ENCODE results near the gene LINC01488.

Gene LINC01488

DNA sequence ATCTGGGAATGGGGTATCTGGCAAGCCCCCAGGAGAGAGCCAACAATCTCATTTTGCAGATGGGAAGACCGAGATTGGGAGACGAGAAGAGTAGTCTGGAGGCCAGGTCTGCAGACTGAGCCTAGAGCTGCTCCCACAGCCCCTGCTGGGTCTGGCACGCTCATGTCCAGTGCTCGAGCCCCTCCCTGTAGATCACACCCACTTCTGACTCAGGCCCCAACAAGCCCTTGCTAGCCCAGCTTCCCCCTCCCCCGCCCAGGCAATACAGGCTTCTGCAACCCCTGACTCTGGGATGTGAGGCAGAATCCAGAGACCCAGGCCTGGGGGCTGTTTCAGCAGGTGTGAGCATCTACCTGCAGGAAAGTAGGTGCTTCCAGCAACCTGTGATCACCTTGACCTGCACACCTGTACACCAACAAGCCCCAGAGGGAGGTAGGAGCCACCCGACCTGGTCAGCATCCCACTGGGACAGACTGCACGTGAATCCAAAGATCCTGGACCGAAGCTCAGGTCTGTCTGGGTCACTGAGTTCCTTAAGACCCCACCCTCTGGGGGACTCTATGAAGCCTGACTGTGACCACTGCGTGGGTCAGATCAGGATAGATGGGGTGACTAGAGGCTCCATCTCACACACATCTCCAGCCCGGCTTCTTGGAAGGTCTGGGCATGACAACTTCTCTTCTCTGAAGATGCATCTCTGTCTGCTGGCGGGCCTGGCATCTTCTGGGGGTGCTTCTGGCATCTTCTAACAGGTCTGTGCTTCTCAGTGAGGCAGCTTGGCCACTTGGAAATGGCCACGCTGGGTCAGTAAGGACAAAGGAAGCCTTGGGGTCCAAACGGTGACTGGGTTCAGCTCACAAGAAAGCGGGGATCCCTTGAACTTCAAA, 29.3 kb downstream of the LINC01488 start:
- WGBS: 86% methylated on average over 14 of the region's 14 CpGs
- no peak overlapping the region for H3K4me3 ChIP-seq (ENCODE audit: low read length)
- no peaks in the 10 kb centered on the region for H3K36me3 ChIP-seq (ENCODE audit: insufficient read depth, low read length)
- no peaks in the 10 kb centered on the region for H3K27me3 ChIP-seq (ENCODE audit: insufficient read depth, low read length)
- H3K27ac ChIP-seq (ENCODE audit: low read depth, low read length): no peak overlapping the region
- H3K9ac ChIP-seq (ENCODE audit: low read depth, low read length): no peak overlapping the region
- no peaks in the 10 kb centered on the region for H3K9me3 ChIP-seq (ENCODE audit: insufficient read depth, low read depth, low read length)
- peaks cover 3% of the 10 kb centered on the region; the same call in 1 of the 2 replicates for H3K4me1 ChIP-seq (ENCODE audit: insufficient read depth, low read length)

DNA sequence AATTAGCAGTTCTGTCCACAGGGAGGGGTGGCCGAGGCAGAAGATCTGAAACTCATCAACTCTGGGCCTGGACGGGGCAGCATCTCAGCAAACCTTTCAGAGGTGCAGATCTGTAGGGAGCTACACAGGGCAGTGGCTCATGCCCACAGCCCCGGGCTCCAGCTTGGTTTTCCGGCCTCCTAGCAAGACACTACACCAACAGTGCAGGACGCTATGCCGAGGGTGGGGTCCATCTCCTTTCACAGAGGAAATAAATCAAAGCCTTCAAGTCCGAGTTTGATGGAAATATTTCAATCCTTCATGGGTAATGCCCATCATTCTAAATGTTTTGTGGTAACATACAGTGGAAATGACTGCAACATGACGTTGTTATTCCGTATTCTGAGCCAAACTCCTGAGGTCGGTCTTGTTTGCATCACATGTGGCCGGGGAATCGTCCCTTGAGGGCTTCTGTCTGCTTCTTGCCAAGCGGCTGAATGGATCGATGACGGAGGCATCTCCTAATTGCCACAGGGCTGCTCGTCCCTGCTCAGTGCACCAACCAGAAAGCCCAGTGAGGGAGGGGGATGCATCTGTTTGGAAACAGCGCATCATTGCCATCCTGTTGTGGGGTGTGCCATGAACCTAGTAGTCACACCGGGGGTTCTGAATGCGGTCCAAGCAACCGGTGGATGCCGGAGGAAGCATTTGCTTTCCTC, 30.0 kb downstream of the LINC01488 start:
- no peak overlapping the region for H3K4me3 ChIP-seq (ENCODE audit: low read length)
- no peak overlapping the region for H3K9ac ChIP-seq (ENCODE audit: low read depth, low read length)
- no peaks in the 10 kb centered on the region for H3K9me3 ChIP-seq (ENCODE audit: insufficient read depth, low read depth, low read length)
- H3K36me3 ChIP-seq (ENCODE audit: insufficient read depth, low read length): no peaks in the 10 kb centered on the region
- H3K4me1 ChIP-seq (ENCODE audit: insufficient read depth, low read length): peaks cover 3% of the 10 kb centered on the region; the same call in 1 of the 2 replicates
- H3K27me3 ChIP-seq (ENCODE audit: insufficient read depth, low read length): no peaks in the 10 kb centered on the region
- WGBS: 94% methylated on average over 21 of the region's 21 CpGs
- no peak overlapping the region for H3K27ac ChIP-seq (ENCODE audit: low read depth, low read length)

DNA sequence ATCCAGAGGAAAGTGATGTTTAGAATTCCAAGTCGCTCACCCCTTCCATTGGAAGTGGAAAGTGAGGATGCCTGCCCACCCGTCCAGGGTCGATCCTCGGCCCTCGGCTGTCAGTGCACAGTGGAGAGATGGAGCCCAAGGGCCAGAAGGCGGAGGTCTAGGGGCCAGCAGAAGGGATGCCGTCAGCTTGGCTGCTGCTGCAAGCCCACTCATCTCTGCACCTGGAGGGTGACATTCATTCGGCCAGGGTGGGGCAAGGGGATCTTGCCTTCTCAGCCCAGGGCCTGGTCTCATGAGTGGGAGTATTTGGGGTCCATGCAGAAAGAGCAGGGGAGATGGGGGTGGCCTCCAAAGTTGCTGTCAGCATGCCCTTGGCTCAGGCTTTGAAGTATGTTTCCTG, 30.7 kb downstream of the LINC01488 start:
- Histone ChIP-seq H3K27me3 (ENCODE audit: insufficient read depth, low read length) (no peaks in the 10 kb centered on the region), H3K9ac (ENCODE audit: low read depth, low read length) (no peak overlapping the region), H3K36me3 (ENCODE audit: insufficient read depth, low read length) (no peaks in the 10 kb centered on the region), H3K9me3 (ENCODE audit: insufficient read depth, low read depth, low read length) (peaks cover 4% of the 10 kb centered on the region; the same call in 1 of the 2 replicates), H3K4me1 (ENCODE audit: insufficient read depth, low read length) (peaks cover 3% of the 10 kb centered on the region; the same call in 1 of the 2 replicates), H3K27ac (ENCODE audit: low read depth, low read length) (no peak overlapping the region), H3K4me3 (ENCODE audit: low read length) (no peak overlapping the region)
- WGBS: 97% methylated on average over 8 of the region's 8 CpGs

DNA sequence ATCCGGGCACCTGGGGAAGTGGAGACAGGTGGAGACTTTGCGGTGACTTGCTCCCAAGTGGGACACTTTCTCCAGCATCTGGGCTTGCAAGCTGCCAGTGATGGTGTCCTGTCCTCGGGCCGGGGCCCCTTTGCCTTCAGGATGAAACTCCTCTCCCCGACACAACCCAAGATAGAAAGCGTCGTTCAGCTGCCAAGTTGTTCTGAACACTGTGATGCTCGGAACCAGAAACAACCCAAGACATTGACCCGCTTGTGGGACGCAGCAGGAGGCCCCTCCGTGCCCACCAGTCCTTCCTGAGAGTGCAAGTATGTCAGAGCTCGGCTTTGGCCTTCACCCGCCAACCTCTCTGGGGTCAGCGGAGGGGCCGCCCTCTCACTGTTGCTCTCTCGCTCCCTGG, 31.3 kb downstream of the LINC01488 start:
- H3K9me3 ChIP-seq (ENCODE audit: insufficient read depth, low read depth, low read length): peaks cover 4% of the 10 kb centered on the region; the same call in 1 of the 2 replicates

DNA sequence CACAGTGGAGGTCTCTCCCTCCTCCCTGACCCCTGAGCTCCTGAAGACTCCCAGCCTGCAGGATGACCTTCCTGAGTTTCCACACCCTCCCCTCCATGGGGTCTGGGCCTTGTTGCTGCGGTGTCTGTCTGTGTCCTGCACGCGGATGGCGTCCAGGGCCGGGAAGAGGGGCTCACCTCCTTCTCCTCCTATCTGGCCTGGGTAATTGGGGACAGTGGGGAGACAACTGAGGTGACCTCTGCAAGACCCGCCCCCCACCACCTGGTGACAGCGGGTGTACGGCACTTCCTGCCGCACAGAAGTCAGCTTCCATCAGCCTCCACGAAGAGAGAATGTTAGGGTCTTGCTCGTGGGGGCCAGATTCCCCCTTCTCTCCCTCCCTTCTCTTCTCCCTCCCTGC, 31.7 kb downstream of the LINC01488 start:
- no peak overlapping the region for H3K9ac ChIP-seq (ENCODE audit: low read depth, low read length)
- H3K9me3 ChIP-seq (ENCODE audit: insufficient read depth, low read depth, low read length): peaks cover 4% of the 10 kb centered on the region; the same call in 1 of the 2 replicates
- H3K4me1 ChIP-seq (ENCODE audit: insufficient read depth, low read length): peaks cover 3% of the 10 kb centered on the region; the same call in 1 of the 2 replicates
- H3K27ac ChIP-seq (ENCODE audit: low read depth, low read length): no peak overlapping the region
- H3K36me3 ChIP-seq (ENCODE audit: insufficient read depth, low read length): no peaks in the 10 kb centered on the region
- 84% methylated on average over 11 of the region's 11 CpGs for WGBS
- H3K4me3 ChIP-seq (ENCODE audit: low read length): no peak overlapping the region
- H3K27me3 ChIP-seq (ENCODE audit: insufficient read depth, low read length): no peaks in the 10 kb centered on the region

More for the DNA sequence above, 31.3 kb downstream of the LINC01488 start:
- Histone ChIP-seq H3K36me3 (ENCODE audit: insufficient read depth, low read length) (no peaks in the 10 kb centered on the region), H3K27me3 (ENCODE audit: insufficient read depth, low read length) (no peaks in the 10 kb centered on the region), H3K27ac (ENCODE audit: low read depth, low read length) (no peak overlapping the region), H3K4me1 (ENCODE audit: insufficient read depth, low read length) (peaks cover 3% of the 10 kb centered on the region; the same call in 1 of the 2 replicates), H3K4me3 (ENCODE audit: low read length) (no peak overlapping the region), H3K9ac (ENCODE audit: low read depth, low read length) (no peak overlapping the region)
- 95% methylated on average over 16 of the region's 16 CpGs for WGBS

DNA sequence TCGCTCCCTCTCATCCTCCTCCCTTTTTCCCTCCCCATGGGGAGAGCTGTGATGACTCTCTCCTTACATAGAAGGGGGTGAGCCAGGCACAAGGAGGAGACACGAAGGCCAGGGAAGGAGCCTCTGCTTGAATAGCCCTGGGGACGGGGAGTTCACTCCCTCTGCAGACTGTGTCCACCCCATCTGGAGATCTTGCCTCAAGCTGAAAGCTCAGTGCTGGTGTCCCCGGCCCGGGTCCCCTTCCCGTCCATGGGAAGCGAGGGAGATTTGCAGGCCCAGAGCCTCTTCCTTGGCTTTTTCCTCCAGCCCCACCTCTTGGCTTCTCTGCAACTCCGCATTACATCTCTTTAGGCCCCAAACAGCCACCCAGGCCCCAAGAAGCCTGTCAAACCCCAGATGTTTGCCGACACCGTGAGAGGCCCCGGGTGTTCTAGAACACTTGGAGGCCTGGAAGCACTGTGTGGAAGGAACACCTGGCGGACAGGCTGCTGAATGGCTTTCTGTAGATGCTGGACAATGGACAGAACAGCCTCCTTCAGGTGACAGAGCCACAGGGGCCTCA, 32.3 kb downstream of the LINC01488 start:
- Histone ChIP-seq H3K36me3 (ENCODE audit: insufficient read depth, low read length) (no peaks in the 10 kb centered on the region), H3K27me3 (ENCODE audit: insufficient read depth, low read length) (no peaks in the 10 kb centered on the region), H3K9me3 (ENCODE audit: insufficient read depth, low read depth, low read length) (peaks cover 4% of the 10 kb centered on the region; the same call in 1 of the 2 replicates), H3K4me3 (ENCODE audit: low read length) (no peak overlapping the region), H3K27ac (ENCODE audit: low read depth, low read length) (no peak overlapping the region), H3K9ac (ENCODE audit: low read depth, low read length) (no peak overlapping the region), H3K4me1 (ENCODE audit: insufficient read depth, low read length) (peaks cover 3% of the 10 kb centered on the region; the same call in 1 of the 2 replicates)
- WGBS: 85% methylated on average over 12 of the region's 12 CpGs

DNA sequence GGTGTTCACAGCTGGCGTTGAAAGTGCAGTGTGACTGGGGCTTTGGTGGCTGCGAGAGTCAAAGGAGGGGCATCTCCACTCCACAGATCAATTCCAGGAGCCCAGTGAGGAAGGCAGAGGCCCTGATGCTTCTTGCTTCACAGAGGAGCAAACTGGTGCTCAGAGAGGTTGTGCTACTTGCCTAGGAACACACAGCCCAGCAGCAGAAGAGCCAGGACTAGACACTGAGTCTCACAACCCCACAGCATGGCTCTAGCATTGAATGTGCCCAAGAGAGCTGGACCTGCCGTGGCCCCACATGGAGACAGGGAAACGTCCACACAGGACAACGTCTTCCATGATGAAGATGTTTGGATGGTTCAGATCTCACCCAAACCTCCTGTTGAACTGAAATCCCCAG, 33.3 kb downstream of the LINC01488 start:
- H3K9ac ChIP-seq (ENCODE audit: low read depth, low read length): no peak overlapping the region
- no peak overlapping the region for H3K4me3 ChIP-seq (ENCODE audit: low read length)
- H3K27me3 ChIP-seq (ENCODE audit: insufficient read depth, low read length): no peaks in the 10 kb centered on the region
- peaks cover 4% of the 10 kb centered on the region; the same call in 1 of the 2 replicates for H3K9me3 ChIP-seq (ENCODE audit: insufficient read depth, low read depth, low read length)
- H3K36me3 ChIP-seq (ENCODE audit: insufficient read depth, low read length): no peaks in the 10 kb centered on the region
- 97% methylated on average over 5 of the region's 5 CpGs for WGBS
- peaks cover 3% of the 10 kb centered on the region; the same call in 1 of the 2 replicates for H3K4me1 ChIP-seq (ENCODE audit: insufficient read depth, low read length)
- H3K27ac ChIP-seq (ENCODE audit: low read depth, low read length): no peak overlapping the region

DNA sequence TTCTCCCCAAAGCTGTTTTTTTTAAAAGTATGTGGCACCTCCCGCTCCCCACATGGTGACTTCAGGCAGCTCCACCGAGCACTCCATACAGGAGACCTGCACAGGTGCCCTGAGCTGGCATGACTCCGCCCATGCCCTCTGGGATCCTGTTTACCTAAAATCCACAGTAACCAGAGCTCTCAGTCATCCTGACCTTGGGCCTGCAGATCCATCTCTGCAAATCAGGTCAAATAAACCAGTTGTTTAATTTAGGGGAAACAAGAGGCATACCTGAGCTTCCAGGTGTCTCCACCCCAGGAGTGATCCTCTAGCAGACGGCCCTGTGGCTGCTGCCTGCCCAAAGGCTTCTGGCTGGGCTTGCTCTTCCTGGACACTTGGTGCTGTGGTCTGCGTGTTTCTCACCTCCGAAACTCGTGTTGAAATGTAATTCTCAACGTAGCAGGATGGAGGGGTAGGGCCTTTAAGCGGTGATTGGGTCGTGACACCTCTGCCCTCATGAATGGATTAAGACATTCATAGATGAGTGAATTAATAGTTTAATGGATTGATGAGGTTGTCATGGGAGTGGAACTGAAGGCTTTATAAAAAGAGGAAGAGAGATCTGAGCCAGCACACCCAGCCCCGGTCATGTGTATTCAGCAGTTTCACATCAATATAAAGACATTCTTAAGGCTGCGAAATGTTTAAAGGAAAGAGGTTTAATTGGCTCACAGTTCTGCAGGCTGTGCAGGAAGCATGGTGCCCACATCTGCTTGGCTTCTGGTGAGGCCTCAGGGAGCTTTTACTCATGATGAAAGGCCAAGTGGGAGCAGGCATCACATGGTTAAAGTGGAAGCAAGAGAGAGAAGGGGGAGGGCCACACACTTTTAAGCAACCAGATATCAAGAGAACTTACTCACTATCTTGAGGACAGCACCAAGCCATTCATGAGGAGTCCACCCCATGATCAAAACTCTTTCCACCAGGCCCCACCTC, 34.1 kb downstream of the LINC01488 start:
- H3K9me3 ChIP-seq (ENCODE audit: insufficient read depth, low read depth, low read length): peaks cover 4% of the 10 kb centered on the region; the same call in 1 of the 2 replicates
- peaks cover 6% of the 10 kb centered on the region for H3K4me1 ChIP-seq (ENCODE audit: insufficient read depth, low read length)
- H3K27ac ChIP-seq (ENCODE audit: low read depth, low read length): no peak overlapping the region
- 86% methylated on average over 12 of the region's 12 CpGs for WGBS
- H3K4me3 ChIP-seq (ENCODE audit: low read length): no peak overlapping the region
- no peaks in the 10 kb centered on the region for H3K27me3 ChIP-seq (ENCODE audit: insufficient read depth, low read length)
- no peak overlapping the region for H3K9ac ChIP-seq (ENCODE audit: low read depth, low read length)
- H3K36me3 ChIP-seq (ENCODE audit: insufficient read depth, low read length): no peaks in the 10 kb centered on the region

DNA sequence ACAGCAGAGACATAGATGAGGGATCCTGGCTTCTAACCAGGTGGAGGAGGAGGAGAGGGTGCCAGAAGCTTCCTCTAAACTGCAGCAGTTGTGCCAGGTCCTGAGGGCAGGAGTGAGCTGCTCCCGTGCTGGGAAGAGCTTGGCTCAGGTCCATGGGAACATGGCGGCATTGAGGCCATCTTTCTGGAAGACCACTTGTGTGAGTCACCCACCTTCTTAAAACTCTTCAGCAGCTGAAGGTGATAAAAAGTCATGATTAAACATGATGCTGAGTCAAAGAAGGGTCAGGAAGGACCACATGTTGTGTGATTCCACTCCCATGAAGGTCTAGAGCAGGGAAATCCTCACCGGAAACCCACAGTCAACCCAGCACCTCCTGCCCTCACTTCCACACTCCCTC, 35.1 kb downstream of the LINC01488 start:
- 35% methylated on average over 3 of the region's 3 CpGs for WGBS
- no peaks in the 10 kb centered on the region for H3K27me3 ChIP-seq (ENCODE audit: insufficient read depth, low read length)

More for the DNA sequence above, 35.1 kb downstream of the LINC01488 start:
- no peak overlapping the region for H3K27ac ChIP-seq (ENCODE audit: low read depth, low read length)
- no peak overlapping the region for H3K9ac ChIP-seq (ENCODE audit: low read depth, low read length)
- H3K36me3 ChIP-seq (ENCODE audit: insufficient read depth, low read length): no peaks in the 10 kb centered on the region
- peaks cover 4% of the 10 kb centered on the region; the same call in 1 of the 2 replicates for H3K9me3 ChIP-seq (ENCODE audit: insufficient read depth, low read depth, low read length)
- no peak overlapping the region for H3K4me3 ChIP-seq (ENCODE audit: low read length)
- H3K4me1 ChIP-seq (ENCODE audit: insufficient read depth, low read length): peaks cover 14% of the 10 kb centered on the region

Data from HUES64 (cell line).